Right cardiac atrium (tissue), 5 donors: ENCODE results near the gene RTP1. TPM values are rescaled to one million over a fixed set of nuclear protein-coding genes. Genes with fewer than 3 reads are reported as not detected.

Experiments
- ATAC-seq, 2 donors: fragments of 200-7000 bp; cut with Tn5 transposase; one replicate each; pipeline versions ENCODE4 v1.8.0 to v1.9.1; 2020; ENCODE audit warnings: moderate library complexity in 2 of 2, mild to moderate bottlenecking in 1 of 2
- DNase-seq, 3 donors: peaks; one replicate each; pipeline ENCODE4 v3.0.0-alpha.2; 2020
- H3K27ac ChIP-seq: one replicate; pipeline ENCODE4 v1.5.1; 2013; ENCODE audit warnings: mild to moderate bottlenecking, low read length, control low read depth, moderate library complexity
- H3K27me3 ChIP-seq: one replicate; pipeline ENCODE4 v1.6.1; 2013; ENCODE audit not compliant: control insufficient read depth, insufficient read depth
- H3K4me1 ChIP-seq: one replicate; pipeline ENCODE4 v1.6.1; 2013; ENCODE audit warnings: low read length; ENCODE audit not compliant: control insufficient read depth, insufficient read depth
- H3K4me3 ChIP-seq: one replicate; pipeline ENCODE4 v1.5.1; 2013; ENCODE audit warnings: low read length, control low read depth
- H3K9me3 ChIP-seq: one replicate; pipeline ENCODE4 v1.6.1; 2013; ENCODE audit warnings: low read length; ENCODE audit not compliant: control insufficient read depth
- WGBS: extraction: QIAGEN DNeasy Blood & Tissue Kit; methylation state at CpG from one replicate; pipeline ENCODE4 v1.1.7; 2013; 5-methylcytosine and 5-hydroxymethylcytosine counted together
- intact Hi-C, 4 donors: fragments of 100-400 bp; cut with DNase I; formaldehyde crosslinking; loops; one replicate each; pipeline versions ENCODE4 v1.11.0 to v1.14.0; 2022 to 2023
- polyA plus RNA-seq: library from polyadenylated mRNA; stranded (reverse); fragments of 200-250 nt; gene quantifications from one replicate; pipeline ENCODE4 v1.2.3, GENCODE V29; 2013
- total RNA-seq, 4 donors: library from RNA; stranded (reverse); fragmentation: NEBNext Ultra II Directional; extraction: Animal tissue kit (Norgen Biotek cat#: 25700); gene quantifications; one replicate each; pipeline ENCODE4 v1.2.1, GENCODE V29; 2021
- donor health status: healthy with polysubstance abuse.
- donor health status: DM: no; HTN: yes; CAD: no.
- donor health status: DM: no; HTN: no; CAD: no.
- donor health status: DM: no; HTN: yes; CAD: no; lungs with severe emphysema.
- donor health status: DM: yes; HTN: yes; CAD: no.

Gene RTP1
- total and polyA plus RNA-seq, 5 donors: not detected

DNA sequence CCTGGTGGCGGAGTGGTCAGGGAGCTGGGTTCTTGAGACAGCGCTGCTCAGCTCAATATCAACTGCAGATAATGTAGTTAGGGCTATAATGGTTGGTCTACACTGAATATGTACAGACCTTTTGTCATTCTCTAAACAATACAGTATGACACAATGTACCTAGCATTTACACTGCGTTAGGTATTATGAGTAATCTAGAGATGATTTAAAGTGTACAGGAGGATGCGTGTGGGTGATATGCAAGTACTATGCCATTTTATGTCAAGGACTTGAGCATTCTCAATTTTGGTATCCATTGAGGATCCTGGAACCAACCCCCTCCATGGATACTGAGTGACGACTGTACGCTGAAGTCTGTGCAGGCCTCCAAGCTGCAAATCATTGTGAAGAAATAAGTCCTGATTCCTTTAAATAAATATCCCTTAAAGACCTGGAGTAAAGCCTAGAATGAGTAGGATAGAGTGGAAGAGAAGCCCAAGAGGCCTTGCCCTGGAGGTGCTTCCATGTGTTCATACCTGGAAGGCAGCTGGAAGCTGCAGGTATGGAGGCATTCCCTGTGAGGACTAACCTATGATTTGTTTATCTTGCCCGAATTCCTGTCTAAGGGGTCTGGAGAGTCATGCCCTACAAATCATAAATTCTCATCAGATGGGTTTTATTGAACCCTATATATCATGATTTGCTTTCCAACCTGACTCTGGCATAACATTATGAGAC, 15.7 kb upstream of the RTP1 start:
- Histone ChIP-seq H3K27ac (no peak overlapping the region), H3K4me1 (no peaks in the 10 kb centered on the region), H3K9me3 (no peaks in the 10 kb centered on the region), H3K27me3 (no peaks in the 10 kb centered on the region), H3K4me3 (no peak overlapping the region)
- ATAC-seq: no peak
- no peak for DNase-seq
- intact Hi-C loops: no loop called here
- WGBS: 94% methylated on average over 7 of the region's 7 CpGs

DNA sequence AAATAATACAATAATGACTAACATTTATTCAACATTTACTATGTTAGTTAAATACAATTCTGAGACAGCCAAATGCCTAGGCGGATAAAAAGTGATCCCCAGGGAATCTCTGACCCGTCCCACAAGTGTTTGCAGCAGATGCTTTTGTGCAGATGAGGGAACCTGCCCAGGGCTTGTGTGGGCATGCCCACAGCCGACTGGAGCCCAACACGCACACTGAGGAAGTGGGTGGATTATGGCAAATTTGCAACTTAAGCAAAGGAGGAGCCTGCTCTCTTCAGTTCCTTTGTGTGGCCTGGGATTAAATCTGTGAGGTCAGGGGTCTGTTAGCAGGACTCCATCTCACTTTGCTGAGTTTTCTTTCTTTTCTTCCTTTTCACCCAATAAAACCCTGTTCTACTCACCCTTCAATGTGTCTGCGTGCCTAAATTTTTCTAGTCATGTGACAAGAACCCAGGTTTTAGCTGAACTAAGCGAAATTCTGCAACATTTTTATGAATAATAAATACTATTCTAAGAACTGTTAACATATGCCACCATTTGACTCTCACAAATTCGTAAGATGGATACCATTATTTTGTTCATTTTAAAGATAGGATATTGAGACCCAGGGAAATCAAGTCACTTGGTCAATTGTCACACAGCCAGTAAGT, 13.9 kb upstream of the RTP1 start:
- peak in 1 of 3 donors; percentile 46 for DNase-seq
- peak in 1 of 2 donors; percentile 40 for ATAC-seq
- H3K27ac ChIP-seq: no peak overlapping the region
- intact Hi-C loops: no loop called here
- H3K27me3 ChIP-seq: no peaks in the 10 kb centered on the region
- no peak overlapping the region for H3K4me3 ChIP-seq
- WGBS: 63% methylated on average over 7 of the region's 7 CpGs
- no peaks in the 10 kb centered on the region for H3K9me3 ChIP-seq
- peaks cover 3% of the 10 kb centered on the region for H3K4me1 ChIP-seq

DNA sequence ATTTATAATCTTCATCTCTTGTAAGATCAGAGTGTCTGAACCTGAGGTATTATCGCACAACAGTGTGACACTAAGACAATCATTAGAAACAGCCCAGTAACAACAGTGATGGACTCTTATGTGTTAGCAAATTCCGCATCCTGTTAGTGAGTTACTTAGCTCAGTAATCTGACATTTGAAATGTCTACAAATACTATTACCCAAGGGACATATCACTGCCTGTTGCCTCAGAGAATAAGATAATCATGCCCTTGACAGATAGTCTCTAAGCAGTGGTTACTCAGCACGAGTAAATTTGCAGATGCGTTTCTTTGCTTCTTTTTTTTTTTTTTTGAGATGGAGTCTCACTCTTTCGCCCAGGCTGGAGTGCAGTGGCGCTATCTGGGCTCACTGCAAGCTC, 13.4 kb upstream of the RTP1 start:
- H3K4me3 ChIP-seq: no peak overlapping the region
- H3K9me3 ChIP-seq: no peaks in the 10 kb centered on the region
- DNase-seq (no peak), ATAC-seq (peak in 1 of 2 donors; percentile 27)
- 76% methylated on average over 6 of the region's 6 CpGs for WGBS
- intact Hi-C loops: no loop called here
- H3K4me1 ChIP-seq: peaks cover 3% of the 10 kb centered on the region
- H3K27ac ChIP-seq: no peak overlapping the region
- no peaks in the 10 kb centered on the region for H3K27me3 ChIP-seq

DNA sequence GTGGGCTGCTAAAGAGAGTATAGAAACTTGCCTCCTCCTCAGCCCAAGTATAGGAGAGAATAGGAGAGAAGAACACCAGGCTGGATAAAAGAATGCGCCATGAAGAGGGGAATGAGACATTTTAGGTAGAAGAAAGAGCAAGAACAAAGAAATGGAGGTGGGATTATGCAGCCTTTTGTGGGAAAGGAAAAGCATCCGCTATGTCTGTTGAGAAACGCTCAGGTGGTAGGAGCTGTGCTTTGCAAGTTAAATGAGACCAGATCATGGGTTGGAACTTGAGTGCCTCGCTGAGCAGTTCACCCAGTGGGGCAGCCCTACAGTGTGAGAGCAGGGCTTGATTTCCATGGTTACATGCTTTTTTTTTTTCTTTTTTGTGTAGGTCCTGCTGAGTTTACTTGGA, 11.5 kb upstream of the RTP1 start:
- Histone ChIP-seq H3K4me1 (peaks cover 3% of the 10 kb centered on the region), H3K27ac (no peak overlapping the region), H3K4me3 (no peak overlapping the region), H3K9me3 (no peaks in the 10 kb centered on the region), H3K27me3 (no peaks in the 10 kb centered on the region)
- DNase-seq (no peak), ATAC-seq (no peak)
- intact Hi-C loops: no loop called here
- 92% methylated on average over 4 of the region's 4 CpGs for WGBS

DNA sequence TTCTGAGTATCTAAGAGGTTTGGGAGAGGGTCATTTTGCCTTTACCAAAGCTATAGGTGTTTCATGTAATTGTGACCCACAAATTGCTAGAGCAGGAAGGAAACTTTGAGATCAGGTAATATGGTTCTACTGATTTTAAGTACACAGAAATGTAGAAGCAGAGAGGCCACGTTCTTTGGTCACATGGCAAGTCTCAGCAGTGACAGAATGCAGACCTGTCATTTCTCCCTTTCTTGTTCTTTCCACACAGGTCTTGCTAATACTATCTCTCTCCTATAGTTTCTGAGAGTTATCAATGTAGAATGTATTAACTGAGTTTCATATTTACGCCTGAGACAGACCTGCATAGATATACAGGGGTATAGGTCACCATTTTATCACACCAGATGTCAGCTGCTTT, 10.9 kb upstream of the RTP1 start:
- intact Hi-C loops: no loop called here
- H3K4me1 ChIP-seq: peaks cover 3% of the 10 kb centered on the region
- ATAC-seq: no peak
- H3K4me3 ChIP-seq: no peak overlapping the region
- 46% methylated on average over 2 of the region's 2 CpGs for WGBS
- H3K27ac ChIP-seq: peak overlapping the region; percentile 91
- no peaks in the 10 kb centered on the region for H3K27me3 ChIP-seq
- DNase-seq: no peak
- H3K9me3 ChIP-seq: no peaks in the 10 kb centered on the region

DNA sequence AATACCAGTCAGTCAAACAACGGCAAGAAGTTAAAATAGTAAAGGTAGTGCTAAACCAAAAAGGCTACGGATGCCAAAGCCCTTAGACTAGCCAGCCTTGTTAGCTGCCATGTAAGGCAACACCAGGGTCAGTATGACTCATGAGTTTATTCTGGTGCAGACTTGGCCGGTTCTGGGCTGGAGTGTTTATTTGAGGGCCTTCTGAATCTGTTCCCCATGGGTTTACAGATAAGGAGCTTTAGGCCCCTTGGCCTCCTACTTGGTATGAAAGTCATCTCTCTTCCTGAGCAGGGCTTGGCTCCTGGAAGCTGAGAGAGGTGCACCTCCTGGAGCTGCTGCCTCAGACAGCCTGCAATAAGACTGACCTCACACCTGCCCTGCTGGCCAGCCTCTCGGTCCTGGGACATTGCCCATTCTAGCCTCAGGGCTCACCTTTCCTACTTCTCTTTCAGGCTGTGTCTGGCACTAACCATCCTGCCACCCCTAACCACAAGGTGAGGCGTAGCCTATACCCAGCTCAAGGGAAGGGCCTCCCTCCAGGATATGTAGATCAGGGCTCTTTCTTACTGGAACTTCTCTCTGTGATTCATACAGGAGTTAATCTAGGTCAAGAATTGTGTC, 10.4 kb upstream of the RTP1 start:
- H3K4me1 ChIP-seq: peaks cover 3% of the 10 kb centered on the region
- H3K9me3 ChIP-seq: no peaks in the 10 kb centered on the region
- peak overlapping the region; percentile 91 for H3K27ac ChIP-seq
- no peaks in the 10 kb centered on the region for H3K27me3 ChIP-seq
- 42% methylated on average over 5 of the region's 5 CpGs for WGBS
- DNase-seq (peak; percentile 64 to 77 (median 76)), ATAC-seq (peak; percentile 92 to 94)
- intact Hi-C loops: no loop called here
- no peak overlapping the region for H3K4me3 ChIP-seq

DNA sequence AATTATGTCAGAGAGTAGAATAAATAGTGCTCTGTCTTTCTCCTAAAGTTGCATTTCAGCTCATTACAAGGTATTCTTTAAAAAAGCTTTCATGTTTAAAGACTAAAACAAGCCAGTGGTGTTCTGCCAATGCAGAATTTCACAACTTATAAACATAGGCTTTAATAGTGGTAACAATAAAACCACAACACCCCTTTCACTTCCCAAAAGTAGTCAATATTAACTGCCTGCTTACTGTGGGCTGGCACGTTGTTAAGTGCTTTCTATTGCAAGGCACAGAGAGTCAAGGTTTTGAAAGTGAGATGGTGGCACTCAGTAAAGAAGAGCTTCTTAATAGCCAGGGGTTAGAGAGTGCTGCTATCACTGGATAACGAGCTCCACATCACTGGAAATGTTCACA, 8.4 kb upstream of the RTP1 start:
- no peaks in the 10 kb centered on the region for H3K27me3 ChIP-seq
- H3K27ac ChIP-seq: no peak overlapping the region
- intact Hi-C loops: no loop called here
- DNase-seq (no peak), ATAC-seq (no peak)
- no peak overlapping the region for H3K4me3 ChIP-seq
- no peaks in the 10 kb centered on the region for H3K9me3 ChIP-seq
- 50% methylated on average over 2 of the region's 2 CpGs for WGBS
- H3K4me1 ChIP-seq: peaks cover 3% of the 10 kb centered on the region

DNA sequence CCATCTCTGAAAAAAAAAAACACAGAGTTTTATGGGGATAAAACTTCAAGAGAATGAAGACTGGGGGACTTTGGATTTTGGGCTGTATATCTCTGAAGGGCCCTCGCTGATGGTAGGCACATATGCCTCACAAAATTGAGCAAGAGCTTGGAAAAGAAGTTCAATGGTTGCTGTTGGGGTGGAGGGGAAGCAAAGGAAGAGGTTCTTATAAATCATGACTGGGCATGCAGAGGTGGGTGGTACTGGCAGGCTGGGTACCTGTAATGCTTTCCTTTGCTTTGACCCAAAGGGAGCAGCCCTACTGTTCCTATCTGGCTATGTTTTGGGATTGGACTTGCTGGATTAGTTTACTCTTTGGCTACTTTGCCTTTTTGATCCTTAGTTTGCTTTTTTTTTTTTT, 6.0 kb upstream of the RTP1 start:
- Histone ChIP-seq H3K27ac (no peak overlapping the region), H3K4me1 (peaks cover 3% of the 10 kb centered on the region), H3K9me3 (no peaks in the 10 kb centered on the region), H3K4me3 (no peak overlapping the region), H3K27me3 (no peaks in the 10 kb centered on the region)
- WGBS: 86% methylated on average over 1 of the region's 1 CpG
- ATAC-seq (no peak), DNase-seq (no peak)
- intact Hi-C loops: no loop called here

DNA sequence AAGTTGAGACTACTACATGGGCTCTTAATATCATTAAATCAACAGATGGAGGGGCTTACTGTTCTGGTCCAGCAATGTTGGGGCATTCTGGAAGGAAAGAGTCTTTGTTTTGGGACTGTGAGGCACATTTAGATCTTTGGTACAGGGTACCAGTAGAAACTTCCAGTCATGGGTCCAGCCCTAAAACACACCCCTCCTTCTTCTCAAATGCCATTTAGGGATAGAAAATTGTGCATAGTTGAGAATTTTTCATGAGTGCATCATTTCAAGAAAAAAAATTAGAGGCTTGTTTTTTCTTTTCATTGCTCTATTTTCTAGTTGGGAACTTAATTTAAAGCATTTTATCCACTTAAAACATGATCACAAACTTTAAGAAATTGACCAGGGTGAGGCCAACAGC, 4.1 kb upstream of the RTP1 start:
- Histone ChIP-seq H3K4me1 (no peaks in the 10 kb centered on the region), H3K9me3 (no peaks in the 10 kb centered on the region)
- intact Hi-C loops: no loop called here

DNA sequence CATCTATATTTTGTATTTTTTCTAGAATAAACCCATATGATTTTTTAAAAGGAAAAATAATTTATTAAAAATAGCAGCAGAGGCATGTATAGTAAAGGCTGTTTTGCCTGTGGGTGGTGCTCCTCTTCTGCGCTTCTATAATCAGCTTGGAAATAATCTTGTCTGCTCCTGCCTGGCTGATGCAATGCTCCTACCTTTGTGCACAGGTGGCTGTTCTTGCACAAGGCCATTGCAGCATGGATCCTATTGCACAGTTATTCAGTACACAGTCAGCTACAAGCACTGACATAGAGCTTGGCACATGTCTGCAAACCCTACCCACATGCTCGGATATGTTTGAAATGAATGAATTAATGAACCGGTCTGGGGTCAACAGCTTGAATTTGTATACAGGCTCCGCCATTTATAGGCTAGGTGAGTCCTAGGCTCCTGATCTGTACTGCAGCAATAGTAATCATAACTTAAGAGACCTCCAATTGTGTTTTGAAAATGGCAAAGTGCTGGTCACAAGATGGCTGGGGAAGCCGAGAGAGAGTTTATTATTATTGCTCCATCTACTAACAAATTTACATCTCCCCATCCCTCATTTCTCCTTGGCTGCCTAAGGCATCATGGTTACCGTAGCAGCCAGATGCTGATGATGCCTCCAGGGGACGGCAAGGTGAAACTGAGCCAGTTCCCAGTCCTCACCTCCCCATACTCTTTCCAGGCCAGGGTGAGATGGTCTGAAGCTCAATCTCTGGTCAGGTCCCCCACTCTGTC, 532 bp upstream of the RTP1 start:
- DNase-seq (no peak), ATAC-seq (no peak)
- 88% methylated on average over 7 of the region's 7 CpGs for WGBS
- H3K9me3 ChIP-seq: no peaks in the 10 kb centered on the region
- no peak overlapping the region for H3K4me3 ChIP-seq
- intact Hi-C loops: no loop called here
- no peak overlapping the region for H3K27ac ChIP-seq
- H3K4me1 ChIP-seq: no peaks in the 10 kb centered on the region
- no peaks in the 10 kb centered on the region for H3K27me3 ChIP-seq

More for the DNA sequence above, 4.1 kb upstream of the RTP1 start:
- no peaks in the 10 kb centered on the region for H3K27me3 ChIP-seq
- H3K27ac ChIP-seq: no peak overlapping the region
- DNase-seq (no peak), ATAC-seq (no peak)
- H3K4me3 ChIP-seq: no peak overlapping the region

DNA sequence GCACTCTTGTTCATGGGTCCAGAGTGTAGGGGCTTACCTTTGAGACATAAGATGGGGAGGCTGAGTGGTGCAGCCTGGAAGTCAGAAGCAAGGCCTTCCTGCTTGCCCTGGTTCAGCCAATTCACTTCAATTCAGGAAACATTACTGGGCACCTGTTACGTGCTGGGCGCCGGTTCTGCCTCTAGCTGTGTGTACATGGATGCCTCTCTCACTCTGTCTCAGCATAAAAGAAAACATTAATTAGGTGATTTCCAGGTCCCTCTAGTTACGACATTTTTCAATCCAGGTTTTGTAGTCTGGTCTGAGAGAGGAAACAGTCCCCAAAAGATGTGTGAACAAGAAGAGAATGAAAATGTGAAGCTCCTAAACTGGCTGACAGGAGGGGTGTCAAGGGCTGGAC, 1.2 kb downstream of the RTP1 start:
- H3K27me3 ChIP-seq: no peaks in the 10 kb centered on the region
- no peaks in the 10 kb centered on the region for H3K4me1 ChIP-seq
- 91% methylated on average over 4 of the region's 4 CpGs for WGBS
- no peak for ATAC-seq
- no peak for DNase-seq
- intact Hi-C loops: no loop called here
- no peak overlapping the region for H3K4me3 ChIP-seq
- H3K9me3 ChIP-seq: no peaks in the 10 kb centered on the region
- H3K27ac ChIP-seq: no peak overlapping the region
